Measurements from ENCODE around the gene TRIM56.

- TF ChIP-seq POLR2A (IDR thresholded peaks at IDR 0.05), result no peak
- TF ChIP-seq CTCF (IDR thresholded peaks at IDR 0.05), result no peak
These were observed 42.3 kb downstream of the TRIM56 start for GRCh38 chr7:101127460-101128039.

Measured in adrenal gland (tissue), 5 donors.